ENCODE measurements around the gene ANO2.

Gene ANO2

DNA sequence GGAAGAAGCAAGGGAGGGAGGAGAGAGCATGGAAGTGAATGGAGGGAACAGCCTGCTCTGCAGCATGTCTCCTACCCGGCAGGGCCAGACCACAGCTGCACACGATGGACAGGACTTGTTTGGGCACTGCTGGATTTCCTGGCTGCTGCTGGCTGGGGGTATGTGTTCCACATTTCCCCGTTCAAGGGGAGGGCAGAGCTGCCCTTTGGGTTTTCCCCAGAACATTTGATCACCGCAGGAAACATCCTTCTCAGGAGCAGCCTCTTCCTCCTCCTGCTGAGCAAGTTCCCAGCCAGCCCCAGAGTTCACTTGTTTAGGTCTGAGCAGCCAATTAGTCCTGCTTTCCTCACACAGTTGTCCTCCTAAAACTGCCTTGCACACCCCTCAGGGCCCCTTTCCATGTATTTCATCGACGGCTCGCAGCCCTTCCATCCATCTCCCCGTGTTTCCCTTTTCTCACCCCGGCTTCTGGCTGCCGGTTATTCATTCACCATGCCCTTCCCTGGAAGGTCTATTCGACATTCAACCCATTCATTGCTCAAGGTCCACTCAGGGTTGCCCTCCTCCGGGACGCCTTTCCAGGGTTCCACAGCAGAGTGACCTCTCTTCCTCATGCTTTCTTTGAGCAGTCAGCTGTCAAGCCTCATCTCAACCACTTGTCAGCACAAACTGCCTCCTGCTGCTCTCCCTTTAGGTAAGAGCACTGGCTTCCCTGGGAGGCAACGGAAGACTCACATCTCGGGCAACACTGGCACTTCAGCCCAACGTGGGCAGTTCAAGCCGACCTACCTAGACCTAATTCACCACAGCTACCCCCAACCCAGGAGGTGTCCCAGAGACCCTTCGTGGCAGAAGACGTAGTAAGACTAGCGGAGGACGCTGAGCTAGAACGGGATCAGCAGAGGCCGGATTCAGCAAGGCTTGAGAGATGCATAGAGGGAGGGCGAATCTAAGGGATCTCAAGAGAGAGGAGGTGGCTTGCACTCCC, 20.1 kb upstream of the ANO2 start:
- DNase-seq: no peak

DNA sequence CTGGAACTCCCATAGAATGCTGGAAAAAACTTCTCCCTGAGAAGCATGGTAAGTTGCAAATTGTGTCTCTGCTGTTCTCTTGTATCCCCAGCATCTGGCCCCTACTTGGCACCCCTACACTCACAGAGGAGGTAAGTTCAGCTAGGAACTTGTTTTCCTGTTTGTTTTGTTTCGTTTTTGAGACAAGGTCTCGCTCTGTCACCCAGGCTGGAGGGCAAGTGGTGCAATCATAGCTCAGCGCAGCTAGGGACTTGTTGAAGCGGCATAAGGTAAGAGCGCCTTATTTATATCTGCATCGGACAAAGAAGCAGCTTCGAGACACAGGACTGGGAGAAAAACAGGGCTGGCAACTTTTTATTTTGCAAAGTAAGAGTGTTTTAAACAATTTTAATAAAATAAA, 18.5 kb upstream of the ANO2 start:
- DNase-seq: no peak

DNA sequence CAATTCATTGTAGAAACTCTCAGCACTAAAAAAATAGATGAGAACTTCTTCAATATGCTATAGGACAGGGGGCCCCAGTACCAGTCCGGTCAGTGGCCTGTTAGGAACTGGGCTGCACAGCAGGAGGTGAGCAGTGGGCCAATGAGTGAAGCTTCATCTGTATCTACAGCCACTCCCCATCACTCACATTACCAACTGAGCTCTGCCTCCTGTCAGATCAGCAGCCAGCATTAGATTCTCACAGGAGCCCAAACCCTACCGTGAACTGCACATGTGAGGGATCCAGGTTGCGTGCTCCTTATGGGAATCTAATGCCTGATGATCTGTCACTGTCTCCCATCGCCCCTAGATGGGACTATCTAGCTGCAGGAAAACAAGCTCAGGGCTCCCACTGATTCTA, 15.7 kb upstream of the ANO2 start:
- DNase-seq: no peak

DNA sequence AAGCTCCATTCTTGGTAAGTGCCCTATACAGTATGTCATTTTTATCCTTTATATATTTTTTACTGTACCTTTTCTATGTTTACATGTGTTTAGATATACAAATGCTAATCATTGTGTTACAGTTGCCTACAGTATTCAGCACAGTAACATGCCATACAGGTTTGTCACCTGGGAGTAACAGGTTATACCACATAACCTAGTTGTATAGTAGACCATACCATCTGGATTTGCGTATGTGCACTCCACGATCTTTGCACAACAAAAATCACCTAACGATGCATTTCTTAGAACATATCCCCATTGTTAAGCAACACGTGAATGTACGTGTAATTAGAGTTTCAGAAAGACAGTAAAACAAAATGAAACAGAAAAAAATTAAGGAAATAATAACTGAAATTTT, 11.9 kb upstream of the ANO2 start:
- DNase-seq: no peak

DNA sequence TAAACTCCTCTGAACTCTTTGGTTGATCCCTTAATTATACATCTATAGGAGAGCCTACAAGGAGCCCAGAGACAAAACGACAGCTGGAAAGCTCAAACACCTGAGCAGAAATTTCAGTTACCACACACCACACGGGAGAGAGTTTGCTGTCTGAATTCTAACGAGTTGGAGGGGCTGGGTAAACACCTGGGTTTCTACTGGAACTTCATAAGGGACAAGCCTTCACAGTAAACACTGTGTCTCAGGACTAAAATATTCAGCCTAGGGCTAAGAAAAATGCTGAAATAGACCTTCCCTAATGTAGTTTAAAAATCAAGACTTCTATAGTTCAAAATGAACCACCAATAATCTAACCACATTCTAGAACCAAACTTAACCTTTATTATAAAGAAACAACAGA, 9.6 kb upstream of the ANO2 start:
- no peak for DNase-seq

DNA sequence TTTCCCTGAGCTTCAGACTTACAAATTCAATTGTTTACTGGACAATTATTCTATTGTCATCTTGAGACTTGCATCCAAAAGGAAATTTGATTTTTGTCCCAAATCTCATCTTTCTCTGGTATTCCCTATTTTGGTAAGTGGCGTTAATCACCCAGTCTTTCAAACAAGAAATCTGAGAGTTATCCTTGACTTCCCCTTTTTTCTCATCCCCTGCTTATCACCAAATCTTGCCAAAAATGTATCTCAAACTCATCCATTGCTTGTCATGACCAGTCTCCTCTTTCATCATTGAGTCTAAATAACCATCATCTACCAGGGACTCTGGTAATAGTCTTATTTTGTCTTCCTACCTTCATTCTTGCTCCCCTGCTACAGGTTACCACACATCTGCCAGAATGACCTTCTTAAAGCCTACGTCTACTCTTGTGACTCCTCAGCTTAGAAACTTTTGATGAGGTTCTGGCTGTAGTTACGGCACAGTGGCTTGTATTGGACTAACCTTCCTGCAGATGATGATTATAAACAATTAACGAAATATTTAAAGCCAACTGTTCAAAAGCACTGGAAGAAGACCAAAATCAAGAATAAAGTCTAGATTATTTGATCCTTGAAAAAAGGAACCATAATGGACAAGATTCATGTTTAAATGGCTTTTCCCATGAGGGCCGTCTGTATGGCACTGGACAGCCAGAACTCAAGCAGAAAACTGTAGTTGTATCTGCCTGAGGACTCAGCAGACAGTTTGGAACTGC, 9.0 kb upstream of the ANO2 start:
- DNase-seq: no peak

DNA sequence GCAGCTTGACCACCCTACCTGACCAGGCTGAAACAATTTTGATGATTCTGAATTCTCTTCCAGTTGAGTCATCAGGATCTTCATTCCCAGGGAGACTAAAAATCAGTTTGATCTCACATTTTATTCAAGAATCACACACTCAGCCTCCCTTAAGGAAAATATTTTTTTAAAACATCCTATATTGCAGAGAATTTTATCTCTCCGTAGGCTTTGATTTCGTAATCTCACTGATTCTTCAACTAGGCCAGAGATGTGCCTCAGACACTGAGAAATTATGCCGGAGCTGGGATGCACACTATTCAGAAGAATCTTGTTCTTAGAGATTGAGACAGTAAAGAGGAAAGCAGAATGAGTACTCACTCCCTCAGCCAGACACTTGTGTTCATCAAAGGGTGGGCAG, 7.0 kb upstream of the ANO2 start:
- DNase-seq: no peak

DNA sequence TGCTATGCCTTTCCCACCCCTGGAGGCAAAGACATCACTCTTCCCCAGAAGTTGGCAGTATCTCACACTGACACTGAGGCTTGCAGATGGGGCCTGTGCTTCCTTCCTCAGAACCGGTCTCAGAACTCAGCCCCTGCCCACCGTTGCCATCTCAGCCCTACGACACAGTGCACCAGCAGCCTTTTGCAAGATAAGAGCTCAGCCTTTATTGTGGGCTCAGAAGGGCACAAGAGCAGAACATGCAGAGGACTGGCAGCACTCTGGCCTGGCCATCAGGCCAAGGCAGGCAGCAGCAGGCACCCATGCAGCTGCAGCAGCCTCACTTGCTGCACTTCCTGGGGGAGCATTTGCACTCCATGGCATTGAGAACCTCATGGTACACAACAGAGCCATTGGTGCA, 3.6 kb upstream of the ANO2 start:
- no peak for DNase-seq

DNA sequence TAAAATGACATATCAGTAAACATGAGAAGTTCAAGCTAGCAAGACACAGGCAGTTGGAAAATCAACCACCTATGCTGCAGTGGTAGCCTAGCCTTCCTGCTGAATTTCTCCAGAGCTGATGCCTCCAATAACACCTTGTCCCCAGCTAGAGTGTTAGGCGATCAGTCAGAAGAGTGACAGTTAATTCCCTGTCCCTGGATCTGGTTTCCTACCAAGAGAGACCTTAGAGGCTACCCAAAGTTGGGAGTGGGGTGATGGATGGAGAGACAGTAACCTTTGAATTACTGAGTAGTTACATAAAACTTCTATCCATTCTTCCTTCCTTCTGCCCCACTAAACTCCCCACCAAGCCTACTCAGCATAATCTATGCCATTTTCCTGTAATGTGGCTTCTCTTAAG, 1.9 kb upstream of the ANO2 start:
- no peak for DNase-seq

DNA sequence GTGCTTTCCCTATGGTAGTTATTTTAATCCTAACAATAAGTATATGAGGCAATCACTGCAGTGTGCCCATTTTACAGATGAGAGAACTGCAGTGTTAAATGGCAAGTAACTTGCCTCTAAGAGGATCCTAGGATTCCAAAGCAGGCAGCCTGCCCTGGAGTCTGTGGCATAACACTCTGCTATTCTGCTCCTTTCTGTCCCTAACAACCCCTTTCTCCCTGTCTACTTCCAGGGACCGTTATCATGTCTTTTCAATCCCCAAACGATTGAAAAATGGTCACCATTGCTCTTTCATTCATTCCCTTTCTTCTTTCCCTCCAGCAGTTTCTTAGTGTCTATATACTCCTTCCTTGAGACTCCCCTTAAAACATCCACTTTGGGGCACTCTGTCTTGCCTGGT, 1.3 kb upstream of the ANO2 start:
- no peak for DNase-seq

DNA sequence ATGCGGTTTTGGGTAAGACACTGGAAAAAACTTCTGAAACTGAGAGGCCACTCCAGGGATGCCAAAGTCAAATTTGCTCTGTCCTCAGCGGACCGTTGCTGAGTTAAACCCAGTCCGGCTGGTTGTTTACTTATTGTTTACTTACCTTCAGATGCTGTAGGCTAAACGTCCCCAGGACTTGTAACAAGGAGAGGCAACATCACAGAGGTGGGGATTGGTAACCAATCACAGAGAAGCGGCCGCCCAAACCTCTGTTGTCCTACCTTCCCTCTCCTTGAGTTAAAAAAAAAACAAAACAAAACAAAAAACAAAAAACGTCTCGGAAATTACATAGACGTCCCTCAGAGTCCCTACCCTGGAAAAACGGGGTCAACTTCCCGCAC, 380 bp downstream of the ANO2 start:
- DNase-seq: no peak

DNA sequence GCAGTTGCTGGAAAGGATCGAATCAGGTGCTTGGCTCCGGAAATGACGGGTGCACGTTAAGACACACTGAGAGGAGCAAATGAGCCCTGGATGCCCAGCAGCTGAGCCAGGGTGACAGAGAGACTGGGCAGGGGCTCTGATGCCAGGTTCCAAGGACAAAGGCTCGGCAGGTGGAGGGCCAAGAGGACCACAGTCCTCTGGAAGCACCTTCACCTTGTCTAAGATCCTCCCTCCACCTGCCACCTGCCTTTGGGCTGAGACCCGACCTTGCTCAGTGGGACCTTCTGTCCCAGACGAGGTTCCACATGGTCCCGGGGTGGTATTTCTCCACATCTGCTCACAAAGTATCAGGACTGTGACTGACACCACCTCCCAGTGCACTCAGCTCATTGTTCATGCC, 1.0 kb downstream of the ANO2 start:
- DNase-seq: no peak

DNA sequence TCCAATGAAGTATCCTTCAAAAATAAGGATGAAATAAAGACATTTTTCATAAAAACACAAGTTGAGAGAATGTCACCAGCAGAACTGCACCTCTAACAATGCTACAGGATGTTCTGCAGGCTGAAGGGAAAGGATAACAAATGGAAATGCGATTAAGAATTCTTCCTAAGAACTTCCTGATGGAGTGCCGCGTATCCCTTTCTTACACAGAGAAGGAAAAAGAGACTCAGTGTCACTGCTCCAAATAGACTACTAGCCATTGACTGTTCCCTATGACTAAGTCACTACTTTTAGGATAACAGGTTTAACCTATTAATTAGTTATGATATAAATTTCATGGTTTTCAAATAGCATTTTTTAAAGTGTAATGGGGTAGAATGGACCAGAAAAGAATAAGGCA, 3.2 kb downstream of the ANO2 start:
- no peak for DNase-seq

DNA sequence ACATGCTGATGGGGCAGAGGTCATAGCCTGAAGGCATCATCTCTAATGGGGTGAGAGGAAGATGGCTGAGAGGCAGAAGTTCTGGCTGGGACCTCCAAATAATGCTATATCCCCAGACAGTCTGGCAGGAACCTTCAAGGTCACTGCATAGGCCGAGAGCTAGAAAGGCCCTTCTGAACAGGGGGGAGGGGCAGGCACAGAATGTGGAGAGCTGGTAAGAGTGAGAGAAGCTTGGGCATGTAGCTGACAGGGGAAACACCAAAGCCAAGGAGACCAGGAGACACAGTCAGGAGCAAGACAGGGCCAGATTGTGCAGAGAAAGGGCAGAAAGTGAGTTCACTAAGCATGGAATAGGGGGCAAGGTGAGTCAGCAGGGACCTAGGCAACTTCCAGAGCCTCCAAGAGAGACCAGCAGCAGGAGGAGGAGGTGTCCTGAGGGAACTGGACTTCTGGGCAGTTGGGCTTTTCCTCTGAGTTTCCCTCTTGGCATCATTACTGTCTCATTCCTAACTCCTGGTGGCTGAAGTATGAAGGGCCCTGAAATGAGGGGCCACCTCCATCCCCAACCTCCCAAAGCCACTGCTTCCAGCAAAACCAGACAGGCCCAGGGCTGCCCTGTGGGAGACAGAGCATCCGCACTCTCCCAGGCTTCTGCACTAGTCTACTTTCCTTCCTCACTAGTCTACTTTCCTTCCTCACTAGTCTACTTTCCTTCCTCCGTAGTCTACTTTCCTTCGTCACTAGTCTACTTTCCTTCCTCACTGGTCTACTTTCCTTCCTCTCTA, 17.1 kb downstream of the ANO2 start:
- no peak for DNase-seq

DNA sequence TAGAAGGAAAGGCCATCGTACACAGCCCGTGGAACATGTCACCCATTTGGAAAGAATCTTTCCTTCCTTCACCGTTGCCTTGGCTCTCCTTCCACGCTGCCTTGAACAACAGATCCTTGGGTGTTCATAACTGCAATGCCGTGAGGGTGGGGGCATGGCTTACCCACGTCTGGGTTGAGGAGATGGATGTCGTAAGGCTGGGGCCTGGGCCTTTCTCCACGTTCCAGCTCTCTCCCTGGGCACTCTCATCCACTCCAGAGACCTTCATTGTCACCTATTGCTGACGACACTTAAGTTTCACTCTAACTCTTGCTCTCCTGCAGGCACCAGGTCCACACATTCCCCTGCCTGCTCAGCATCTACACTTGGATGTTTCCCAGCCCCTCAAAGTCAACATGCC, 19.4 kb downstream of the ANO2 start:
- no peak for DNase-seq

DNA sequence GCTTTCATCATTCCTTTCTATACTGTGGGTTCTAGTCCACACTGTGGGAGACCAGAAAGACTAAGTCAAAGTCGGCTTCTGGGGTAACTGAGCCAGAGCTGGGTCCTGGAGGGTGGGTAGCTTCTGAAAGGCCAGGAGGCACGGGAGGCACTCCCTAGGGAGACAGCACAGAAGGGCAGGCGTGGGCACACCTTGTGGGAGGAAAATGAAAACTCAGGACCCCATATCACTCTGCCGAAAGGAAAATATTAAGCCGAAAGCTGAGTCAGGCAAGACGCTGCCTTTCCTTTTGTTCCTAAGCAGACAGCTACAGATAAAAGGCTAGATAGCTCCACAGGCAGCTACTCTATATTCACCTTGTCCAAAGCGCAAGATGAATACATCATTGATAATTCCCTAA, 20.7 kb downstream of the ANO2 start:
- DNase-seq: no peak

DNA sequence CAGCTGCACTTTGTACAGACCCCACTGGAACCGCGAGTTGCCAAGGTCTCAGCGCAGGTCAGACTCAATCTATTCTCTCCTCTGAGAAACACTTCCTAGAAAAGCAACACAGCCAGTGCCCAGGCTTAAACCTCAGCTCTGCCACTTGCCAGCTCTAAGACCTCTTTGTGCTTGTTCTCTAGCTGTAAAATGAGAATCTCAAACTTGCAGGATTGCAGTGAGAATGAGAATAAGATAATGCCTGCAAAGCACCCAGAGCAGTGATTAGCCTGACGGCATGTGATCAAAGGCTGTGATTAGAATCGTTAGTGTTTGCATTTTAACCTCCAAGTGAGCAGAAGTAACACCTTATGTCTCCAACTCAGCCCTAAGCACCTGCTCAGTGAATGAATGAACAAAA, 21.3 kb downstream of the ANO2 start:
- DNase-seq: no peak

DNA sequence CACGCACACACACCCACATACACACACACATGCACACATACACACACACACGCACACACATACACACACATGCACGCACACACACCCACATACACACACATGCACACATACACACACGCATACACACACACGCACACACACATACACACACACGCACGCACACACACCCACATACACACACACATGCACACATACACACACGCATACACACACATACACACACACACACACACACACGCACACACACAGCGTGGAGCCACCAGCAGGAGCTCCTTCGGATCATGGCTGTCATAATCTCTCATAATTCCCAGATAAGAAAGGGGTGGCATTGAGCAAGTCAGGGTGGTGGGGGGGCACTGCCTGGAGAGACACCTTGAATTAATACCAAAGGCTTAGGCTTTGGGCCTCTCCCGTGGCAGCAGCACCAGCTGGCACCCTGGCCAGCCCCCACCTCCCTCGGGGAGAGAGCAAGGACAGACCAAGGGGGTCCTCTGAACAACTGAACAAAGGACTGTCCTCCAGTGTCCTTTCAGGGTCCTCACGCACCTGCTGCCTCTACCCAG, 21.9 kb downstream of the ANO2 start:
- no peak for DNase-seq

DNA sequence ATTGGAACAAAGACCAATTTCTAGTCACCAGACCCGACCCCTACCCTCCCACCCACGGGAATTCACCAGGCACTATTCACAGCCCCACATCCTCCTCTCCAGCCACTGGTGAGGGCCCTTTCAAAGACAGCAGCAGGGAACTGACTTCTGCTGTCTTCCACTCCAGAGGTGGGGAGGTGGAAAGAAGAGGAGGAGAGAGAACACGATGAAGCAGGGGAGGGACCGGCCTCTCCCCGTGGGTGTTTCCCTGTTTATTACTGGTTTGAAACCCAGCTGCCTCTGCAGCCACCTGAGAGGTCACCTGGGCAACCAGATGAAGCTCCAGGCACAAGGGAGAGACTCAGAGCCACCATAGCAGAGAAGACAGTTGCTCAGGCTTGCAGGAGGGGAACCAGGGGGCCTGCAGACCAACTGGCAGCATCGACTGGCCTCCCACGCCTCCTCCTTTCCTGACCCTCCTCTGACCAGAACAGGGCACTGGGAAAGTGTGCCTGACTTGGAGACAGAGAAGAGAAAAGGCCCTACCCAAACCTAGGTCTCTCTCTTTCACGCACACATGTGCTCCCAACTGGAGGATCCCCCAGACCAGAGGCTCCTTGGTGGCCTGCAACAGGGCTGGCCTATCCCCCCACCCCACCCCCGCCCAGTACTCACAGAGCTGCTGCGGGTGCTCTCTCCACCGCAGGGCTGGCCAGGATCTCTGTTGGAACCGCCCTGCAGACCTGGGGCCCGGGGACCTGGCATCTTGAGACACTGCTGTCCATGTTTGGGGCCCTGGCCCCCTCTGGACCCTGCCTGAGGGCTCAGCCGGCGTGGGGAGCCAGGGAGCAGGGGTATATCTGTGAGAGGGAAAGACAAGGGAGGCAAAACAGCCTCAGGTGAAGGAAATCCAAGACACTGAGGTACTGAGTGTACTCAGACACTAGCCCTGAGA, 22.8 kb downstream of the ANO2 start:
- DNase-seq: no peak

DNA sequence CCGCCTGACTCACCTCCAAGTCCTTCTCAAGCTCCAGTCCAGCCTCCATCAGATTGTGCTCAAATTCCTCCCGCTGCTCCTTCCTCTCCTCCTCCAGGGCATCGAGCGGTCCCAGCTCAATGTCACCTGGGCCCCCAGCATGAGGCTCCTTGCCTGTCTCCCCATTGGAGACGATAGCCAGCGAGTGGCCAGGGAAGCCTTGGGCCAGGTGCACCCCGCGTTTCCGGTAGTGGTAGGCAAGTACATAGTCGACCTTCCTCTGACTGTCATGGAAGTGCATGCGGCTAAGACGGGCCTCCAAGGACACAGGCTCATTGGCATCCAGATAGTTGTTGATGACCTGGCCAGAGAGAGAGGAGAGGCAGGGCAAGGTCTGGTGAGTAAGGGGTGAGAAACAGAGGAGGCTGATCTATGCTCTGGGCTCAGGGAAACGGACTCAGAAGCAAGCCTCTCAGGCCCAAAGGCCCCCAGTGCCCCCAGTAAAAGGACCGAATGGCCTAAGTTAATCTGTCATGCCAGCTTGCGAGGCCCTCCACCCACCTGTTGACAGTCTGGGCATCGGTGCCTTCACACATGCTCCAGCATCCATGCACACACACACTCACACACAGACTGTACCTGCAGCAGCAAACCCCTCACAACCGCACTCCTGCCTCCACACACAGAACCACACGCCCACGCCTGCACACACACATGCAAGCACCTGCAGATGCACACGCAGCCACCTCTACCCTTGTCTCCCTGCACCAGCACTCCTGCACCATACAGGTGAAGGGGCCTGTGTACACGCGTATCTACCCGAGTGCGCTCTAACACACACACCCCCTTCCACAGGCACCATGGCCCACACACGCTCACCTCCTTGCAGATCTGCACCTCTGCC, 23.8 kb downstream of the ANO2 start:
- DNase-seq: no peak

DNA sequence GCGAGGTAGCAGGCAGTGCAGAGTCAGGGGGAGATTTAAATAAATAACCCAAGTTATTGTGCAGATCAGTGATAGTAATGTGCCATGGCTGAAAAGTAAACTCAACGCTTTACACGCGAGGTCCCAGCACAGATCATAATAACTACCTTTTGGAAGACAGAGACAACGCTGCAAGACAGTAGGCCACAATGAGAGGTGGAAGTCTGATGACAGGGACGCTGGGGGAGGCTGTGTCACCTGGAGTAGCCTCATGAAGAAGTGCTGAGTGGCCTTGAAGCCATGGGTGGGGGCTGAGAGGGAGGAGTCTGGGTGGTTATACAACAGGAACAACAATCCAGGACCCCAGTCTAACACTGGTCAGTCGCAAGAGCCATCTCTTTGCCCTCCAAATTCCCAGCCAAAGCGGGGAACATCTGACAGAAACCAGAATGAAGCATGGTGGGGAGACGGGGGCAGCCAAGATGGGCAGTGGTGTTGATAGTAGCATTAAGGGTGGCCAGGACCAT, 28.2 kb downstream of the ANO2 start:
- DNase-seq: no peak
